HepG2 (cell line): ENCODE measurements around the gene OR1M1. TPM values are rescaled to one million over a fixed set of nuclear protein-coding genes. Genes with fewer than 3 reads are reported as not detected.

Source experiments
- ATAC-seq: fragments of 200-7000 bp; cut with Tn5 transposase; 3 replicates; pipeline ENCODE4 v1.9.1; 2020; ENCODE audit warnings: mild to moderate bottlenecking, moderate library complexity
- BruUV-seq: library from RNA; stranded (reverse); fragments of 400-500 nt; replicated peaks from 2 replicates; lab custom pipeline; 2021; lab: Mats Ljungman, UMichigan
- CTCF ChIA-PET: fragments of 300-600 bp; formaldehyde crosslinking; extraction: SDS; loops from one replicate; lab custom pipeline; 2021; ENCODE audit warnings: low total read pairs, inconsistent platforms, low intra/inter-chr PET ratio; lab: Yijun Ruan, JAX
- POLR2A ChIA-PET: fragments of 350-600 bp; sonication (Branson Sonifier 250); formaldehyde crosslinking; loops from one replicate; lab custom pipeline; 2020; ENCODE audit warnings: antibody characterized with exemption, inconsistent platforms; lab: Yijun Ruan, JAX
- DNase-seq: peaks from one replicate; pipeline ENCODE4 v3.0.0-alpha.2; 2015; ENCODE audit warnings: low spot score
- FAIRE-seq: peaks from 3 replicates; lab custom pipeline; 2011; peaks lifted over from hg19 to GRCh38; lab: Jason Lieb, UNC
- H2AFZ ChIP-seq: one replicate; pipeline ENCODE4 v1.6.1; 2011; ENCODE audit warnings: low read length, inconsistent platforms
- H3K27ac ChIP-seq: fragments of 300-600 bp; 3 replicates; pipeline ENCODE4 v1.8.0; 2011; ENCODE audit warnings: mixed run types, mild to moderate bottlenecking, mixed read lengths, low read length, inconsistent platforms; ENCODE audit not compliant: insufficient read depth; ENCODE audit errors: extremely low read length
- H3K27me3 ChIP-seq, 2 experiments: fragments of 200-600 bp in 1 of 2; 2 replicates in 1 of 2; 3 replicates in 1 of 2; pipeline versions ENCODE4 v1.6.0 to v1.8.0; 2011; ENCODE audit warnings: low read length in 2 of 2, mild to moderate bottlenecking in 2 of 2, moderate library complexity in 2 of 2, inconsistent platforms in 1 of 2; ENCODE audit not compliant: insufficient read depth in 2 of 2, control insufficient read depth in 1 of 2
- H3K36me3 ChIP-seq, 2 experiments: fragments of 200-600 bp in 1 of 2; replicated peaks in 1 of 2; 2 replicates in 1 of 2; 3 replicates in 1 of 2; pipeline versions ENCODE4 v1.5.1 to v1.8.0; 2011; ENCODE audit warnings: low read length in 2 of 2, inconsistent platforms in 1 of 2; ENCODE audit not compliant: insufficient read depth in 2 of 2, control insufficient read depth in 1 of 2
- H3K4me1 ChIP-seq: 2 replicates; pipeline ENCODE4 v1.5.1; 2012; ENCODE audit warnings: low read length, inconsistent platforms; ENCODE audit not compliant: insufficient read depth
- H3K4me2 ChIP-seq: 2 replicates; pipeline ENCODE4 v1.6.0; 2011; ENCODE audit warnings: low read depth, low read length, inconsistent platforms
- H3K4me3 ChIP-seq, 3 experiments: fragments of 200-600 bp in 1 of 3; sonication (generic), shearing (Covaris generic) in 1 of 3; replicated peaks in 1 of 3; 2 replicates each; pipeline ENCODE4 v1.5.1; 2011 to 2016; ENCODE audit warnings: low read length in 3 of 3, inconsistent platforms in 2 of 3, low read depth in 2 of 3, mild to moderate bottlenecking in 2 of 3, control low read depth in 1 of 3, mixed read lengths in 1 of 3; ENCODE audit not compliant: insufficient read depth in 1 of 3
- H3K79me2 ChIP-seq: one replicate; pipeline ENCODE4 v1.6.1; 2011; ENCODE audit warnings: low read length, inconsistent platforms; ENCODE audit not compliant: insufficient read depth
- H3K9ac ChIP-seq: 2 replicates; pipeline ENCODE4 v1.6.0; 2011; ENCODE audit warnings: mild to moderate bottlenecking, low read depth, low read length, inconsistent platforms; ENCODE audit not compliant: insufficient read depth
- H3K9me3 ChIP-seq: 2 replicates; pipeline ENCODE4 v1.5.1; 2012; ENCODE audit warnings: mild to moderate bottlenecking, low read length
- H4K20me1 ChIP-seq: 2 replicates; pipeline ENCODE4 v1.6.0; 2011; ENCODE audit warnings: inconsistent platforms, mild to moderate bottlenecking, low read length, moderate library complexity; ENCODE audit not compliant: insufficient read depth
- AKNA ChIP-seq: sonication (generic); formaldehyde crosslinking; IDR thresholded peaks from 2 replicates; pipeline ENCODE4 v1.4.0; 2020; ENCODE audit warnings: missing genetic modification reagents, borderline replicate concordance
- ATAD3A ChIP-seq: sonication (generic); formaldehyde crosslinking; IDR thresholded peaks from 2 replicates; pipeline ENCODE4 v1.4.0; 2020; ENCODE audit warnings: missing genetic modification reagents
- ELF1 ChIP-seq: sonication (generic); formaldehyde crosslinking; IDR thresholded peaks from 2 replicates; pipeline ENCODE4 v1.4.0; 2020; ENCODE audit warnings: missing genetic modification reagents
- ETV5 ChIP-seq: IDR thresholded peaks from 2 replicates; pipeline ENCODE4 v1.6.1; 2018; ENCODE audit warnings: missing biosample characterization, missing genetic modification reagents, inconsistent platforms, borderline replicate concordance
- JUNB ChIP-seq: sonication (generic); formaldehyde crosslinking; IDR thresholded peaks from 2 replicates; pipeline ENCODE4 v1.8.0; 2022; ENCODE audit warnings: missing genetic modification reagents, mild to moderate bottlenecking, borderline replicate concordance
- MNT ChIP-seq: fragments of 450-650 bp; IDR thresholded peaks from 2 replicates; pipeline ENCODE4 v1.6.1; 2016
- RFX5 ChIP-seq: IDR thresholded peaks from 2 replicates; pipeline ENCODE4 v1.6.1; 2011; ENCODE audit warnings: low read depth, low read length, improper control_type of control experiment
- RNF2 ChIP-seq: fragments of 450-650 bp; conservative IDR thresholded peaks from 2 replicates; pipeline ENCODE4 v1.6.1; 2016; ENCODE audit warnings: low read depth
- SRSF1 ChIP-seq: fragments of 200-400 bp; formaldehyde crosslinking; optimal IDR thresholded peaks from 2 replicates; pipeline ENCODE3; 2017; ENCODE audit warnings: mild to moderate bottlenecking, low read depth, low read length, moderate library complexity
- TERF1 ChIP-seq: sonication (generic); formaldehyde crosslinking; IDR thresholded peaks from 2 replicates; pipeline ENCODE4 v1.8.0; 2022; ENCODE audit warnings: mild to moderate bottlenecking, missing genetic modification reagents, moderate library complexity
- ZNF101 ChIP-seq: sonication (generic); formaldehyde crosslinking; IDR thresholded peaks from 2 replicates; pipeline ENCODE4 v1.4.0; 2020; ENCODE audit warnings: mild to moderate bottlenecking, low read depth, missing genetic modification reagents, borderline replicate concordance
- ZNF180 ChIP-seq: sonication (generic); formaldehyde crosslinking; IDR thresholded peaks from 2 replicates; pipeline ENCODE4 v1.4.0; 2020; ENCODE audit warnings: low read depth, missing genetic modification reagents, borderline replicate concordance
- ZNF274 ChIP-seq: sonication (generic); formaldehyde crosslinking; IDR thresholded peaks from 2 replicates; pipeline ENCODE4 v1.5.1; 2020; ENCODE audit warnings: mild to moderate bottlenecking, missing genetic modification reagents
- ZNF749 ChIP-seq: sonication (generic); formaldehyde crosslinking; IDR thresholded peaks from 2 replicates; pipeline ENCODE4 v1.8.0; 2022; ENCODE audit warnings: mild to moderate bottlenecking, missing genetic modification reagents, moderate library complexity, borderline replicate concordance
- WGBS: methylation state at CpG from one replicate; pipeline ENCODE4 v1.1.6; 2017; ENCODE audit warnings: low lambda C conversion rate; 5-methylcytosine and 5-hydroxymethylcytosine counted together
- in situ Hi-C: cut with HindIII; loops from 2 replicates; pipeline ENCODE4 v1.10.0; 2017; ENCODE audit warnings: low pct_unique_long_range_greater_than_20kb; ENCODE audit not compliant: extremely low pct_ligation_motif_present
- intact Hi-C: fragments of 100-400 bp; cut with micrococcal nuclease; formaldehyde crosslinking; loops from one replicate; pipeline ENCODE4 v1.10.0; 2022; ENCODE audit not compliant: unreplicated experiment
- polyA plus RNA-seq, 8 experiments: library from polyadenylated mRNA; depleted of rRNA in 3 of 8; stranded (reverse) in 7 of 8; unstranded in 1 of 8; fragments of >200 nt; fragmentation: Illumina TruSeq in 4 of 8; extraction: Trizol in 4 of 8; gene quantifications; 2 replicates each; pipeline versions ENCODE4 v1.2.1 to v1.2.3, GENCODE V29; 2011 to 2016; ENCODE audit warnings: low read depth in 4 of 8, missing spikeins in 1 of 8, mixed read lengths in 1 of 8; ENCODE audit not compliant: insufficient read depth in 1 of 8
- total RNA-seq, 5 experiments: library from RNA; depleted of rRNA; stranded (reverse); fragments of >200 nt; fragmentation: Illumina TruSeq; extraction: Trizol; gene quantifications; 2 replicates each; pipeline ENCODE4 v1.2.3, GENCODE V29; 2016; ENCODE audit warnings: low read depth in 1 of 5

OR1M1 gene
- total and polyA plus RNA-seq, 2 of the 13 experiments (the other 11 are each of a cell fraction or from before 2014, with no cell fraction given) = not detected

GRCh38 chr19:9060564-9061340, 26.1 kb upstream of the OR1M1 start:
- CTCF ChIA-PET = no interaction called here
- Histone ChIP-seq H3K27me3 (no peaks in the 10 kb centered on the region), H3K4me2 (no peak overlapping the region), H3K4me3 (no peak overlapping the region), H3K79me2 (no peaks in the 10 kb centered on the region), H3K9ac (no peak overlapping the region), H2AFZ (no peak overlapping the region), H3K27ac (no peak overlapping the region), H3K36me3 (no peaks in the 10 kb centered on the region), H3K9me3 (no peaks in the 10 kb centered on the region), H3K4me1 (no peaks in the 10 kb centered on the region), H4K20me1 (no peaks in the 10 kb centered on the region)
- in situ Hi-C loops = no loop called here
- POLR2A ChIA-PET = no interaction called here
- 52% methylated on average over 17 of the region's 17 CpGs for WGBS
- intact Hi-C loops = no loop called here
- DNase-seq (no peak), FAIRE-seq (no peak), ATAC-seq (no peak)
- BruUV-seq = no TSS peak
- TF ChIP-seq AKNA (CRISPR knock-in tag) (no peak), SRSF1 (no peak), ZNF180 (CRISPR knock-in tag) (no peak), ELF1 (no peak), ETV5 (CRISPR knock-in tag) (no peak), RNF2 (no peak), MNT (no peak), ZNF101 (no peak), ZNF749 (CRISPR knock-in tag) (no peak), JUNB (no peak), ZNF274 (CRISPR knock-in tag) (no peak), ATAD3A (CRISPR knock-in tag) (no peak), TERF1 (CRISPR knock-in tag) (no peak), RFX5 (no peak)
